Measurements from ENCODE around the gene AKT3.

- TF ChIP-seq NFIC (IDR thresholded peaks at IDR 0.05) (no peak), EP300 (IDR thresholded peaks at IDR 0.05; ENCODE audit: borderline replicate concordance) (no peak), FOXM1 (IDR thresholded peaks at IDR 0.05; ENCODE audit: borderline replicate concordance, low read depth) (no peak), REST (IDR thresholded peaks at IDR 0.05; ENCODE audit: low read depth) (no peak), MAX (IDR thresholded peaks at IDR 0.05) (no peak), CREB1 (IDR thresholded peaks at IDR 0.05; ENCODE audit: low read depth) (no peak), TAF1 (IDR thresholded peaks at IDR 0.05; ENCODE audit: low read depth) (no peak), TCF12 (IDR thresholded peaks at IDR 0.05; ENCODE audit: low read depth) (no peak)
- TF ChIP-seq, protein P1, sequence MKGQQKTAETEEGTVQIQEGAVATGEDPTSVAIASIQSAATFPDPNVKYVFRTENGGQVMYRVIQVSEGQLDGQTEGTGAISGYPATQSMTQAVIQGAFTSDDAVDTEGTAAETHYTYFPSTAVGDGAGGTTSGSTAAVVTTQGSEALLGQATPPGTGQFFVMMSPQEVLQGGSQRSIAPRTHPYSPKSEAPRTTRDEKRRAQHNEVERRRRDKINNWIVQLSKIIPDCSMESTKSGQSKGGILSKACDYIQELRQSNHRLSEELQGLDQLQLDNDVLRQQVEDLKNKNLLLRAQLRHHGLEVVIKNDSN (IDR thresholded peaks at IDR 0.05), result no peak
Observed at GRCh38 chr1:243732637-243733036, 117.4 kb downstream of the AKT3 start.
